WTC11 (cell line): Measurements from ENCODE around the gene CLDN14.

Source experiments
- CTCF ChIP-seq: fragments of 200-600 bp; IDR thresholded peaks from 2 replicates; pipeline ENCODE4 v1.8.0; 2022; ENCODE audit warnings: antibody characterized with exemption
- ESRRA ChIP-seq: sonication (generic); formaldehyde crosslinking; IDR thresholded peaks from 2 replicates; pipeline ENCODE4 v1.8.1; 2022; ENCODE audit warnings: mild to moderate bottlenecking, missing genetic modification reagents, borderline replicate concordance
- SP1 ChIP-seq: sonication (generic); formaldehyde crosslinking; conservative IDR thresholded peaks from 2 replicates; pipeline ENCODE4 v1.8.1; 2022; ENCODE audit warnings: missing genetic modification reagents
- TEAD4 ChIP-seq: sonication (generic); formaldehyde crosslinking; IDR thresholded peaks from 2 replicates; pipeline ENCODE4 v1.8.0; 2022; ENCODE audit warnings: mild to moderate bottlenecking, missing genetic modification reagents
- TP53 ChIP-seq: sonication (generic); formaldehyde crosslinking; IDR thresholded peaks from 2 replicates; pipeline ENCODE4 v1.8.1; 2023; ENCODE audit warnings: mild to moderate bottlenecking, missing genetic modification reagents
- ZNF121 ChIP-seq: sonication (generic); formaldehyde crosslinking; IDR thresholded peaks from 2 replicates; pipeline ENCODE4 v1.8.0; 2023; ENCODE audit warnings: missing genetic modification reagents
- TF ChIP-seq, protein P1 (sequence below): sonication (generic); formaldehyde crosslinking; IDR thresholded peaks from 2 replicates; pipeline ENCODE4 v1.8.1; 2023; ENCODE audit warnings: mild to moderate bottlenecking, missing genetic modification reagents, moderate library complexity

DNA sequence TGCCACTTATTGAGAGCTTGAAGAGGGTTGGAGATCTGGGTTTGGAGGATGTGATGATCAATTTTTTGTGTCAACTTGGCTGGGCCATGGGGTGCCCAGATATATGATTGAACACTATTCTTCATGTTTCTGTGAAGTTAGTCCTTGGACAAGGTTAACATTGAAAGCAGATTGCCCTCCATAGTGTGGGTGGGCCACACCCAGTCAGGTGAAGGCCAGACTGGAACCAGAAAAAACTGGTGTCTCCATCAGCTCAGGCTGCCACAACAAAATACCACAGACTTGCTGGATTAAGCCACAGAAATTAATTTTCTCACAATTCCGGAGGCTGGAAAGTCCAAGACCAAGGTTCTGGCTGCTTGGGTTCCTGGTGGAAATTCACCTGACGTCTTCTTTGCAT is 7.5 kb downstream of the CLDN14 start:
- TF ChIP-seq TEAD4: no peak
- TF ChIP-seq TP53 (CRISPR knock-in tag): no peak
- TF ChIP-seq SP1: no peak
- no peak for TF ChIP-seq CTCF
- TF ChIP-seq ZNF121 (CRISPR knock-in tag): no peak
- TF ChIP-seq, protein P1, sequence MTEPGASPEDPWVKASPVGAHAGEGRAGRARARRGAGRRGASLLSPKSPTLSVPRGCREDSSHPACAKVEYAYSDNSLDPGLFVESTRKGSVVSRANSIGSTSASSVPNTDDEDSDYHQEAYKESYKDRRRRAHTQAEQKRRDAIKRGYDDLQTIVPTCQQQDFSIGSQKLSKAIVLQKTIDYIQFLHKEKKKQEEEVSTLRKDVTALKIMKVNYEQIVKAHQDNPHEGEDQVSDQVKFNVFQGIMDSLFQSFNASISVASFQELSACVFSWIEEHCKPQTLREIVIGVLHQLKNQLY (CRISPR knock-in tag): no peak
- TF ChIP-seq ESRRA: no peak
